Putamen (tissue), 1 donor: ENCODE measurements around the gene PLCH2.
"Not testable (repeated sequence)": the region's sequence is repeated elsewhere in the genome, so short reads cannot be mapped to it uniquely, and the experiment has no call there.

Source experiments
- DNase-seq: peaks from one replicate; pipeline ENCODE4 v3.0.0-alpha.2; 2016; ENCODE audit warnings: low spot score

The PLCH2 gene

DNA sequence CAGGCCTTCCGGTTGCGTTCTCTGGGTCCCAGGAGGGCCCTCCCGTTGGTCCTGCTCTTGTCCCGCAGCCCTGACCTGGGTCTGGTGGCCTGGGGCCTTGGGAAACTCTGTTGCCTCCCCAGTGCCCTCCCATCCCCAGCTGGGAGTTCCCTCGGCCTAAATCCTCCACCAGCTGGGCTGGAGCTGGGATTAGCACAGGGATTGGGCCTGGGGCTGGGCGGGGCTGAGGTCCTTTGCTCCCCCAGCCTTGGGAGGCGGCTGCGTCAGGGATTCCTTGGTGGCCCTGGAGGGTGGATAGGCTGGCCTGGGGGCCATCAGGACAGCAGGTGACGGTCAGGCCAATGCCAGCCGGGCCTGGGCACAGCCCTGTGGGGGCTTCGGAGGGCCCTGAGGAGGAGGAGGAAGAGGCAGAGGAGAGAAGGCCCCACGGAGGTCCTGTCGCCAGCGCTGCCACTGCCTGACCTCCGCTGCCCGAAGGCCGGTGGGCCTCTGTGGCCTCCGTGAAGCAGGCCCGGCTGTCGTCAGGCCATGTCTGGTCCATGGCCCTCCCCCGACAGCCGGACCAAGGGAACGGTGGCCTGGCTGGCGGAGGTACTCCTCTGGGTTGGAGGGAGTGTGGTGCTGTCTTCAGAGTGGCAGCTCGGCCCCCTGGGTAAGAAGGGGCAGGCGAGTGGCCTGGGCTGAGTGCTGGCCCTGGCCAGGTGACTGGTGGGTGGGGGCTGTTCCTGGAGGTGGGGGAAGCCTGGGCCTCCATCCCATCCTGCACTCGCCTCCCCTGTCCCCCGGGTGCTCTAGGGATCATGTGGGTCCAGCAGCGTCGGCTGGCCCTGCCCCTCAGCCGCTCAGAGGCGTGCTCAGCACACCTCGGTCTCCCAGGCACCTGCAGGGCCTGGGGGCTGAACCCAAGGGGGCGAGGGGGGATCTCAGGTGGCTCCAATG, at the start of gene PLCH2:
Gene PLCH2, plus strand, starts transcription at position 229 of the 939 bp plus-strand sequence. Its CDS starts 300 bp downstream, at position 529.
- no peak for DNase-seq

DNA sequence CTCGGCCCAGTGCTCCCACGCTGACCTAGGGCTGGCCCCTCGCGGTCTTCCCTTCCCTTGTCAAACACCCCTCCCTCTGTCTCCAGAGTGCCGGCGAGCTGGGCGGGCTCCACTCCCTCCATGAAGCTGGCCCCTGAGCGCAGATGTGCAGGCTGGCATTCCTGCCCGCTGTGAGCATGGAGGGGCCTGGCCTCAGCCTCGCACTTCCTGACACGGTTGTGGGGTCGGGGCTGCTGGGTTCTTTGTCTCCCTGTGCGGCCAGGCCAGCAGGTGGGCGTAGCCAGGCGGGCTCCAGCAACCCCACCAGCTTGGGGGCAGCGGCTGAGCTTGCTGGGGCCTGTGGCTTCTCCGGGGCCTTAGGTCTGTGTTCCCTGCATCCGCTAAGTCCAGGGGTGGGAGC, 49.5 kb upstream of the PLCH2 start:
- DNase-seq, result no peak

- DNase-seq, result no peak
Measured at GRCh38 chr1:2427051-2427450, 49.0 kb upstream of the PLCH2 start.

GRCh38 chr1:2427976-2428375, 48.1 kb upstream of the PLCH2 start:
- DNase-seq, result no peak

GRCh38 chr1:2428490-2428889, 47.6 kb upstream of the PLCH2 start:
- DNase-seq, result no peak

GRCh38 chr1:2429780-2430591, 46.1 kb upstream of the PLCH2 start:
- DNase-seq, result no peak

DNA sequence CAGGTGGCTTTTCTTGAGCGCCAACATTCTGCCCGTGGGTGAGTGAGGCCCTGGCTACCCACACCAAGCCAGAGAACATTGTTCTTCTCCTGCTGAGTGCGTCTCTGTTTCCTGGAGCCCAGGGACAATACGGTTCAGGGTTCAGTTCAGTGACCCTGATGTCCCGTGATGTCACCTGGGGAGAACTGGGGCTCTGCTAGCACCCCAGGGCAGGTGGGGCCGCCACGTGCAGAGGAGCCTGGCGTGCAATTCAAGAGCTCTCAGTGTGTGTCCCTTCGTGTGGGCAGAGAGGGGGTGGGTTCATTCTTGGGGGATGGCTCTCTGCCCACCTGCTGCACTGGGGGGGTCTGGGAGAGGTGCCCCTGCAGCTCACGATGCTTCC, 45.5 kb upstream of the PLCH2 start:
- no peak for DNase-seq

DNA sequence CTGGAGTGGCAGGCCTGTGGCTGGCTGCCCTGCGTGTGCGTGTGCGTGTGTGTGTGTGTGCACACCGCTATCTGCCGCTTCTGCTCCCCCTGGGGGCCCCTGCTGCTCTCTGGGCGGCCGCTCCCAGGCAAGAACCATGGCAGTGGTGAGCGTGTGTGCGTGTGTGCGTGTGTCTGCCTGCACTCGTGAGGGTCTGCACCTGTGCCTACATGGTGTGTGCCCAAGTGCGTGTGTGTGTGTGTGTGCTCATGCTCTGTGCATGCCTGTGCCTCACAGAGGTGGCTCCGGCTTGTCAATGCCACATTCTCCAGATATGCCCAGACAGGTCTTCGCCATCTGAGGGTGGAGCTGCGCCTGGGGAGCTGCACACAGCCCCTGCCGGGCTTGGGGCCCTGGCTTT, 45.0 kb upstream of the PLCH2 start:
- DNase-seq, result no peak

- no peak for DNase-seq
Measured at GRCh38 chr1:2431518-2431917, 44.6 kb upstream of the PLCH2 start.

DNA sequence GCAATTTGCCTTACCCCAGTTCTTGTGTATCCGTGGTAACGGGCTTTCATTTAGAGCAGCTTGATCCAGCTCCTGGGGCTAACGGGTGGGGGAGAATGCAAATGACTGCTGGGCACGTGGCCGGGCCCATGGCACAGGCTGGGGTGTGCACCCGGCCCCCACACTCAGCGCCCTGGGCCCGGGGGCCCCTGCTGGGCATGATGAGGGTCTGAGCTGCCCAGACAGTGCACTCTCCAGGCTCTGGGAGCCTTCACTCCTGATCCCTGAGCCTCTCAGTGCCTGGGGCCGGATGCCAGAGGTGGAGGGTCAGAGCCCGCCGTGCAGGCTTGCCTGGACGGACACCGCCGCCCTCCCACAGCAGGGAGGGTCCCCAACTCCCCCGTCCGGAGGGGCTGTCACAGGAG, 43.6 kb upstream of the PLCH2 start:
- no peak for DNase-seq

DNA sequence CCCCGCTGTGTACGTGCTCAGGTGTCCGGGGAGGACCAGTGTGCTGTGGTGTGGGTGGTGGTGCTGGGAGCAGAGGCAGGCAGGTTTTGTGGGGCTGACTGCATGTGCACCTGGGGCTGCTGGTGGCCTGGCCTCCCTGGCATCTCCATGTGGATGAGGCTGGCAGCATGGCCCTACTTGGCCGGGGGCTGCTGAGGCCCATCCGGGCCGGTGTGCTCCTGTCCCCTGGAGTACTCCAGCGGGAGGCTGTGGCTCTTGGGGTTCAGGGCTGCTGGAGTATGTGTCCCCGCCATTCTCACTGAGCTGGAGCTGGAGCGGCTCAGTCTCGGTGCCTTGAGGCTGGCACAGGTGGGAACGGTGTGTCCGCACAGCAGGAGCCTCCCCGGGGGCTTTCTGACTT, 42.9 kb upstream of the PLCH2 start:
- no peak for DNase-seq

DNA sequence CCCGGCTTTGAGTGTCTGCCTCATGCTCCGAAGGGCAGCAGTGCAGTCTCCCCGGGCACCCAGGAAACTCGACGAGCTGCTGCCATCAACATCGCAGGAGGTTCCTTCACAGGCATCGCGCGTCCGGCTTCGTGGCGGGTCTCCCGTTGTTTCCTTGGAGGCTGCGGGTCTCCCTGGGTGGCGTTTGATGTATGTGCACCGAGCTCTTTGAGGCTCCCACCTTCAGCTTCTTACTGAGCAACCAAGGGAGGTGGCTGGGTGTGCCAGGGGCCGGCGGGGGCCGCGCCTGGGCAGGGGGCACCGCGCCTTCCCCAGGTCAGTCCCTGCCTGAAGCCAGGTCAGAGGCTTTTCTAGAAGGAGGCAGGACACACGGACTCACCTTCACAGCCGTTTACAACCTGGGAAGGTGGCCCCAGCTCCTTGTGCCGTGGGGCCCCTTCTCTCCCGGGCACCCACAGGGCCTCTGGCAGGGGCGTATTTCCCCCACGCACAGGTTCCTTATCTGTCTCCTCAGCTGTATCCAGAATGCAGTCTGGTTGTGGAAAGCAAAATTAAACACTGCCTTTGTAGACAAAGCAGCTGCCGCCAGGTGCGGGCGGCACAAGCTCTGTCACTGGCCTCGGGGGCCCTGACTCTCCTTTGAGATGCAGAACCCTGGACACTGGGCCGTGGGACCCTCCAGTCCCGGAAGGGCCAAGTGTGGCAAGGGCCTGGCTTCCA, 42.0 kb upstream of the PLCH2 start:
- DNase-seq, result no peak

DNA sequence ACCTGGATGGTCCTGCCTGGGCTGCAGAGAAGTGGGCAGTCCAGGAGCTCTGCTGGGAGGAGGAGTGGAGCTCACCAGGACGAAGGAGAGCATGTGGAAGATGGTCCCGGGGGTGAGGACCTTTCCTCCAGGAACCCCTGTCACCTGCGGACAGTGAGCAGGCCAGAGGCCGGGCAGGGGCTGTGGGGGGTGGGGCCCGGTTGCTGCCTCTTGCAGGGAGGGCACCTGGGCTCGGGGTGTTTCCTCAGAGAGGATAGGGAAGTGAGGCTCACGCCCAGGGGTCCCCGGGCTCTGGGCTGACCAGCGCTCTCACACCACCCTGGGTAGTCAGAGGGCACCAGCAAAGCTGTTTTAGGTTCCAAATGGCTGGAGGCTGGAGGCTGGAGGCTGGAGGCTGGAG, 41.0 kb upstream of the PLCH2 start:
- DNase-seq, result no peak

GRCh38 chr1:2435746-2436355, 40.2 kb upstream of the PLCH2 start:
- no peak for DNase-seq

- no peak for DNase-seq
Measured at GRCh38 chr1:2436876-2437275, 39.2 kb upstream of the PLCH2 start.

GRCh38 chr1:2437617-2438016, 38.5 kb upstream of the PLCH2 start:
- DNase-seq, result no peak

DNA sequence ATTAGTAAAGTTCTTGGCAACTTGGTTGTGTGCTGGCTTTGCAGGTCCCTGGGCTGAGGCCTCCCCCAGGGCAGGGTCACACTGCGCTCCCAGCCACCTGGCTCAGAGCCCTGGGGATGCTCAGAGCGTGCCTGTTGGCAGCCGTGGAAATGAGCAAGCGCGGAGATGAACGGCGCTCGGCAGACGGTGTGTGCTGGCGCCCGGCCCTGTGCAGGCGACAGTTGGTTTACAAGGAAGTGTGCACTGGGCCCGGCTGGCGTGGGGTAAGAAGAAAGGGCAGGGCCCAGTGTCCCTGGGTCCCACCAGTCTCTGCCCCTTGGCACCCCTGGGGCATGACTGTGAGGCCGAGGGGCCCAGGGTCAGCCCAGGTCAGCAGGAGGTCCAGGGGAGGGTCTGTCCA, 38.1 kb upstream of the PLCH2 start:
- no peak for DNase-seq

DNA sequence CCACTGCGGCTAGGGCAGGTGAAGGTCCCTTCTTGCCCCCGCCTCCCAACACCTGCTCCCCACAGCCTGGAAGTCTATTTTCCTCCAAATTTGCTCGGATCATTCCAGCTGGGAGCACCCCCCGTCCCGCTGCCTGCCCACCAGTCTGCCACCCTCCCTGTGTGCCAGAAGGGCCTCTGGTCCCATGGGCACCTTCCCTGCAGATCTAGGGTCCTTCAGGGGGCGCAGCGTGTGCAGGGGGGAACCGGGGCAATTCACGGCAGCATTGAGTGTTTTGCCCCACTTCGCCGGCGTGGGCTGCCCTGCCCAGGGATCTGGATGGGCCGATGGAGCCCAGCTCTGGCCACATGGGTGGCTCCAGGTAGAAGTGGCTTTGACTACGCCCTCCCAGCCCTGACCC, 37.4 kb upstream of the PLCH2 start:
- DNase-seq, result no peak

DNA sequence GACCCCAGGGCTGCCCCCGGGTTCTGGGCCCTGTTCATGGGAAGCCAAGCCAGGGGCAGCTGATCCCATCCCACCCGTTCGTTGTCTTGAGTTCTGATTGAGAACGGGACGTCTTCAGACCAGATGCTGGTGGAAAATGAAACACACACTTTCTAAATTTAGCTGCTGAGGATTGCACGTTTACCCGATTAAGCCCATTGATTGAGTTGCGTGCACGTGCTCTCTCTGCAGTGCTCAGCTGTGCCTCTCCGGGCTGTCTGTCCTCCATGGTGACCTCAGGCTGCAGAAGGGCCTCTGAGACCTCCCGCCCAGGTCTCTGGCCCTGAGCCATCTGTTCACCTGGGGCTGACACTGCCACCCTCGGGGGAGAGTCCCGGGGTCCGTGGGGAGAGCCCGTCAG, 36.7 kb upstream of the PLCH2 start:
- no peak for DNase-seq

DNA sequence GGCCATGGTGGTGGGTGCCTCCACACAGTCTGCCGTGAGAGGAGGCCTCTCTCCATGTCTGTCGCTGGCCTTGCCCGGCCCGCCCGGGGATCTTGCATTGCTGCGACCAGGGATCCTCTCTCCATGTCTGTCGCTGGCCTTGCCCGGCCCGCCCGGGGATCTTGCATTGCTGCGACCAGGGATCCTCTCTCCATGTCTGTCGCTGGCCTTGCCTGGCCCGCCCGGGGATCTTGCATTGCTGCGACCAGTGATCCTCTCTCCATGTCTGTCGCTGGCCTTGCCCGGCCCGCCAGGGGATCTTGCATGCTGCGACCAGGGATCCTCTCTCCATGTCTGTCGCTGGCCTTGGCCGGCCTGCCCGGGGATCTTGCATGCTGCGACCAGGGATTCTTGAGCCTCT, 35.7 kb upstream of the PLCH2 start:
- DNase-seq, result not testable (repeated sequence)

GRCh38 chr1:2441746-2442145, 34.3 kb upstream of the PLCH2 start:
- no peak for DNase-seq

DNA sequence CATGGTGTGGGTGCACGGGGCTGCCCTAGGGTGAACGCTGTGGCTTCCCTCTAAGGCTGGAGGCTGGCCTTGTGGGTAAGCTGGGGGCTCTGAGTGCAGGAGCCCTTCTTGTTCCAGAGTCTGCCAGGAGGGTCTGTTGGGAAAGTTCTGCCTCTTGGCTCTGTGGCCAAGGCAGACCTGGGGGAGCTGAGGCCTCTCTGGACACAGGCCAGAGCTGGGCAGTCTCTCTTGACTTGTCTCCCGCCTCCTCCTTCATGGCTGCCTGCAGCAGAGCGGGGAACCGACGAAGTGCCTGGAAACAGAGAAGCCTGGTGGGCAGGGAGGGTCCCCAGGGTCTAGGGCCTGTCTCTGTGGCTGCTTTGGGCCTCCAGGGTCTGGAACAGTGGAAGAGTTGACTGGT, 33.4 kb upstream of the PLCH2 start:
- no peak for DNase-seq
